Immature natural killer cell (primary cell): ENCODE measurements around the gene EPC1. TPM values are rescaled to one million over a fixed set of nuclear protein-coding genes. Genes with fewer than 3 reads are reported as not detected.
A peak's percentile ranks its signal among the peaks of the same experiment; 100 is the strongest.

ENCODE experiments used
- DNase-seq, 3 donors: peaks; one replicate each; pipeline ENCODE4 v3.0.0; 2022; ENCODE audit warnings: mixed read lengths in 1 of 3
- H3K27ac Mint-ChIP-seq, 6 donors: one replicate each; pipeline ENCODE4 v1.8.0; 2020; ENCODE audit warnings: mixed read lengths in 6 of 6, mild to moderate bottlenecking in 5 of 6, inconsistent platforms in 4 of 6, moderate library complexity in 3 of 6
- H3K27me3 Mint-ChIP-seq, 3 donors: one replicate each; pipeline ENCODE4 v1.8.0; 2020 to 2021; ENCODE audit warnings: low read depth in 3 of 3, mild to moderate bottlenecking in 3 of 3, mixed read lengths in 3 of 3, moderate library complexity in 3 of 3, inconsistent platforms in 1 of 3
- H3K36me3 Mint-ChIP-seq, 3 donors: one replicate each; pipeline ENCODE4 v1.8.0; 2020; ENCODE audit warnings: mixed read lengths in 3 of 3, inconsistent platforms in 2 of 3, mild to moderate bottlenecking in 2 of 3
- H3K4me1 Mint-ChIP-seq, 2 donors: one replicate each; pipeline ENCODE4 v1.8.0; 2020; ENCODE audit warnings: inconsistent platforms in 2 of 2, mild to moderate bottlenecking in 2 of 2, mixed read lengths in 2 of 2, moderate library complexity in 1 of 2
- H3K4me3 Mint-ChIP-seq, 5 donors: one replicate each; pipeline ENCODE4 v1.8.0; 2020; ENCODE audit warnings: mild to moderate bottlenecking in 5 of 5, mixed read lengths in 5 of 5, inconsistent platforms in 3 of 5, moderate library complexity in 3 of 5
- H3K9me3 Mint-ChIP-seq, 6 donors: one replicate each; pipeline ENCODE4 v1.8.0; 2020; ENCODE audit warnings: mild to moderate bottlenecking in 6 of 6, mixed read lengths in 6 of 6, inconsistent platforms in 4 of 6, moderate library complexity in 3 of 6
- polyA plus RNA-seq, 3 donors: library from polyadenylated mRNA; unstranded; fragments of 300-500 nt; fragmentation: Illumina TruSeq; gene quantifications; one replicate each; pipeline ENCODE4 v1.2.3, GENCODE V29; 2021

Gene EPC1
- polyA plus RNA-seq, 3 donors from 2014 or later, result 43.1 to 63.4 (median 50.5) TPM

GRCh38 chr10:32340596-32341180 is 6.3 kb downstream of the EPC1 start:
- Mint-ChIP-seq H3K9me3 (no peaks in the 10 kb centered on the region), H3K4me3 (peak overlapping the region in 3 of 5 donors; percentile 14 to 34 (median 21)), H3K36me3 (peaks cover 0 to 13% (median 3%) of the 10 kb centered on the region in 3 donors), H3K27me3 (peaks cover 0 to 9% (median 8%) of the 10 kb centered on the region in 3 donors), H3K4me1 (peaks cover 95 to 99% of the 10 kb centered on the region in 2 donors), H3K27ac (peak overlapping the region in 4 of 6 donors; percentile 29 to 59 (median 44))
- no peak for DNase-seq

- H3K4me3 Mint-ChIP-seq, result peak overlapping the region; percentile 1 to 56 (median 25)
- H3K27ac Mint-ChIP-seq, result peak overlapping the region; percentile 32 to 93 (median 62)
- peaks cover 0 to 3% (median 0%) of the 10 kb centered on the region in 3 donors for H3K36me3 Mint-ChIP-seq
- DNase-seq, result no peak
- peaks cover 0 to 10% (median 4%) of the 10 kb centered on the region in 3 donors for H3K27me3 Mint-ChIP-seq
- peaks cover 94 to 99% of the 10 kb centered on the region in 2 donors for H3K4me1 Mint-ChIP-seq
- no peaks in the 10 kb centered on the region for H3K9me3 Mint-ChIP-seq
These were observed 8.7 kb downstream of the EPC1 start for GRCh38 chr10:32338262-32338661.

GRCh38 chr10:32337350-32337749 is 9.6 kb downstream of the EPC1 start:
- H3K9me3 Mint-ChIP-seq, result no peaks in the 10 kb centered on the region
- peaks cover 0 to 9% (median 4%) of the 10 kb centered on the region in 3 donors for H3K27me3 Mint-ChIP-seq
- peaks cover 97 to 100% of the 10 kb centered on the region in 2 donors for H3K4me1 Mint-ChIP-seq
- DNase-seq, result no peak
- peak overlapping the region in 2 of 5 donors; percentile 25 to 56 for H3K4me3 Mint-ChIP-seq
- peak overlapping the region; percentile 47 to 93 (median 68) for H3K27ac Mint-ChIP-seq
- peaks cover 0 to 3% (median 3%) of the 10 kb centered on the region in 3 donors for H3K36me3 Mint-ChIP-seq

- peaks cover 0 to 10% (median 4%) of the 10 kb centered on the region in 3 donors for H3K27me3 Mint-ChIP-seq
- peaks cover 0 to 3% (median 3%) of the 10 kb centered on the region in 3 donors for H3K36me3 Mint-ChIP-seq
- H3K4me3 Mint-ChIP-seq, result peak overlapping the region in 2 of 5 donors; percentile 4 to 14
- H3K9me3 Mint-ChIP-seq, result no peaks in the 10 kb centered on the region
- H3K4me1 Mint-ChIP-seq, result peaks cover 97 to 99% of the 10 kb centered on the region in 2 donors
- peak overlapping the region; percentile 93 to 99 (median 94) for H3K27ac Mint-ChIP-seq
- DNase-seq, result no peak
These were observed 13.1 kb downstream of the EPC1 start for GRCh38 chr10:32333849-32334248.

GRCh38 chr10:32332299-32332750 is 14.6 kb downstream of the EPC1 start:
- Mint-ChIP-seq H3K27me3 (peaks cover 0 to 6% (median 0%) of the 10 kb centered on the region in 3 donors), H3K4me1 (peaks cover 95 to 99% of the 10 kb centered on the region in 2 donors), H3K36me3 (peaks cover 0 to 3% (median 0%) of the 10 kb centered on the region in 3 donors), H3K9me3 (no peaks in the 10 kb centered on the region), H3K4me3 (peak overlapping the region; percentile 15 to 71 (median 54)), H3K27ac (peak overlapping the region; percentile 93 to 99 (median 94))
- peak; percentile 78 to 84 (median 83) for DNase-seq

GRCh38 chr10:32331606-32332005 is 15.4 kb downstream of the EPC1 start:
- DNase-seq, result no peak
- Mint-ChIP-seq H3K36me3 (peaks cover 0 to 3% (median 0%) of the 10 kb centered on the region in 3 donors), H3K27ac (peak overlapping the region; percentile 93 to 99 (median 94)), H3K4me3 (peak overlapping the region in 2 of 5 donors; percentile 62 to 71), H3K27me3 (peaks cover 0 to 6% (median 0%) of the 10 kb centered on the region in 3 donors), H3K4me1 (peaks cover 95 to 99% of the 10 kb centered on the region in 2 donors), H3K9me3 (no peaks in the 10 kb centered on the region)

- Mint-ChIP-seq H3K4me3 (peak overlapping the region in 1 of 5 donors; percentile 22), H3K4me1 (peaks cover 95 to 99% of the 10 kb centered on the region in 2 donors), H3K36me3 (peaks cover 0 to 3% (median 0%) of the 10 kb centered on the region in 3 donors), H3K27me3 (peaks cover 0 to 2% (median 2%) of the 10 kb centered on the region in 3 donors), H3K27ac (peak overlapping the region; percentile 50 to 93 (median 76)), H3K9me3 (no peaks in the 10 kb centered on the region)
- DNase-seq, result no peak
These were observed 16.7 kb downstream of the EPC1 start for GRCh38 chr10:32330214-32330613.

GRCh38 chr10:32329061-32329460 is 17.9 kb downstream of the EPC1 start:
- peak overlapping the region in 4 of 5 donors; percentile 30 to 41 (median 36) for H3K4me3 Mint-ChIP-seq
- peaks cover 0 to 3% (median 2%) of the 10 kb centered on the region in 3 donors for H3K27me3 Mint-ChIP-seq
- peaks cover 0 to 3% (median 0%) of the 10 kb centered on the region in 3 donors for H3K36me3 Mint-ChIP-seq
- peak overlapping the region; percentile 19 to 93 (median 76) for H3K27ac Mint-ChIP-seq
- peaks cover 91 to 95% of the 10 kb centered on the region in 2 donors for H3K4me1 Mint-ChIP-seq
- H3K9me3 Mint-ChIP-seq, result no peaks in the 10 kb centered on the region
- DNase-seq, result no peak

GRCh38 chr10:32328499-32328898 is 18.5 kb downstream of the EPC1 start:
- peaks cover 88 to 93% of the 10 kb centered on the region in 2 donors for H3K4me1 Mint-ChIP-seq

GRCh38 chr10:32327364-32327691 is 19.6 kb downstream of the EPC1 start:
- peaks cover 0 to 3% (median 2%) of the 10 kb centered on the region in 3 donors for H3K27me3 Mint-ChIP-seq
- peak overlapping the region in 5 of 6 donors; percentile 19 to 93 (median 74) for H3K27ac Mint-ChIP-seq
- no peak for DNase-seq
- peak overlapping the region; percentile 12 to 59 (median 32) for H3K4me3 Mint-ChIP-seq
- no peaks in the 10 kb centered on the region for H3K9me3 Mint-ChIP-seq
- no peaks in the 10 kb centered on the region for H3K36me3 Mint-ChIP-seq
- H3K4me1 Mint-ChIP-seq, result peaks cover 87 to 93% of the 10 kb centered on the region in 2 donors

More at GRCh38 chr10:32328499-32328898, 18.5 kb downstream of the EPC1 start:
- H3K27me3 Mint-ChIP-seq, result peaks cover 0 to 3% (median 2%) of the 10 kb centered on the region in 3 donors
- no peaks in the 10 kb centered on the region for H3K9me3 Mint-ChIP-seq
- no peak for DNase-seq
- peak overlapping the region in 4 of 5 donors; percentile 26 to 41 (median 35) for H3K4me3 Mint-ChIP-seq
- peak overlapping the region; percentile 19 to 93 (median 76) for H3K27ac Mint-ChIP-seq
- peaks cover 0 to 3% (median 0%) of the 10 kb centered on the region in 3 donors for H3K36me3 Mint-ChIP-seq

- Mint-ChIP-seq H3K36me3 (no peaks in the 10 kb centered on the region), H3K4me3 (peak overlapping the region; percentile 12 to 72 (median 57)), H3K9me3 (no peaks in the 10 kb centered on the region), H3K27ac (peak overlapping the region; percentile 19 to 93 (median 75)), H3K27me3 (peaks cover 0 to 3% (median 0%) of the 10 kb centered on the region in 3 donors), H3K4me1 (peaks cover 87 to 93% of the 10 kb centered on the region in 2 donors)
- DNase-seq, result no peak
These were observed 20.1 kb downstream of the EPC1 start for GRCh38 chr10:32326680-32327363.

- H3K27ac Mint-ChIP-seq, result peak overlapping the region; percentile 19 to 93 (median 70)
- H3K9me3 Mint-ChIP-seq, result no peaks in the 10 kb centered on the region
- no peak for DNase-seq
- H3K27me3 Mint-ChIP-seq, result peaks cover 0 to 3% (median 0%) of the 10 kb centered on the region in 3 donors
- H3K4me3 Mint-ChIP-seq, result peak overlapping the region; percentile 31 to 72 (median 64)
- no peaks in the 10 kb centered on the region for H3K36me3 Mint-ChIP-seq
- H3K4me1 Mint-ChIP-seq, result peaks cover 90 to 94% of the 10 kb centered on the region in 2 donors
These were observed 20.8 kb downstream of the EPC1 start for GRCh38 chr10:32326119-32326518.

GRCh38 chr10:32323051-32323450 is 23.9 kb downstream of the EPC1 start:
- H3K27ac Mint-ChIP-seq, result peak overlapping the region in 1 of 6 donors; percentile 15
- no peaks in the 10 kb centered on the region for H3K36me3 Mint-ChIP-seq
- peak overlapping the region in 2 of 5 donors; percentile 19 to 30 for H3K4me3 Mint-ChIP-seq
- H3K9me3 Mint-ChIP-seq, result no peaks in the 10 kb centered on the region
- peaks cover 89 to 94% of the 10 kb centered on the region in 2 donors for H3K4me1 Mint-ChIP-seq
- H3K27me3 Mint-ChIP-seq, result peaks cover 0 to 3% (median 0%) of the 10 kb centered on the region in 3 donors
- no peak for DNase-seq
